ENCODE results near the gene SPTBN1.

SPTBN1 gene

GRCh38 chr2:54595999-54596902, 140.1 kb downstream of the SPTBN1 start:
- DNase-seq, result no peak

- no peak for DNase-seq
These were observed 141.2 kb downstream of the SPTBN1 start for GRCh38 chr2:54597153-54597848.

GRCh38 chr2:54598347-54599325, 142.5 kb downstream of the SPTBN1 start:
- no peak for DNase-seq

- no peak for DNase-seq
These were observed 143.2 kb downstream of the SPTBN1 start for GRCh38 chr2:54599326-54599710.

GRCh38 chr2:54599914-54600313, 143.8 kb downstream of the SPTBN1 start:
- DNase-seq, result no peak

- no peak for DNase-seq
These were observed 145.2 kb downstream of the SPTBN1 start for GRCh38 chr2:54601339-54601738.

GRCh38 chr2:54602736-54603322, 146.7 kb downstream of the SPTBN1 start:
- DNase-seq, result no peak

GRCh38 chr2:54603357-54603756, 147.2 kb downstream of the SPTBN1 start:
- no peak for DNase-seq

- no peak for DNase-seq
These were observed 147.7 kb downstream of the SPTBN1 start for GRCh38 chr2:54603796-54604195.

GRCh38 chr2:54604871-54605270, 148.7 kb downstream of the SPTBN1 start:
- DNase-seq, result no peak

- DNase-seq, result no peak
These were observed 149.7 kb downstream of the SPTBN1 start for GRCh38 chr2:54605836-54606235.

GRCh38 chr2:54606393-54606958, 150.3 kb downstream of the SPTBN1 start:
- no peak for DNase-seq

GRCh38 chr2:54608224-54608623, 152.1 kb downstream of the SPTBN1 start:
- no peak for DNase-seq

- DNase-seq, result no peak
These were observed 153.1 kb downstream of the SPTBN1 start for GRCh38 chr2:54609241-54609640.

- peak; percentile 38 for DNase-seq
These were observed 153.5 kb downstream of the SPTBN1 start for GRCh38 chr2:54609647-54610046.

GRCh38 chr2:54610700-54611099, 154.6 kb downstream of the SPTBN1 start:
- DNase-seq, result peak; percentile 55

GRCh38 chr2:54611830-54612545, 155.9 kb downstream of the SPTBN1 start:
- no peak for DNase-seq

- no peak for DNase-seq
These were observed 157.3 kb downstream of the SPTBN1 start for GRCh38 chr2:54613386-54613785.

- DNase-seq, result peak; percentile 48
These were observed 157.7 kb downstream of the SPTBN1 start for GRCh38 chr2:54613794-54614257.

GRCh38 chr2:54614819-54615218, 158.7 kb downstream of the SPTBN1 start:
- no peak for DNase-seq

- no peak for DNase-seq
These were observed 159.9 kb downstream of the SPTBN1 start for GRCh38 chr2:54615832-54616534.

All from DMS53 (cell line).